Measurements from ENCODE around the gene NR6A1. TPM values are rescaled to one million over a fixed set of nuclear protein-coding genes. Genes with fewer than 3 reads are reported as not detected.

The NR6A1 gene
- total and polyA plus RNA-seq, 2 experiments from 2014 or later = 0.16 TPM; not detected in 1

DNA sequence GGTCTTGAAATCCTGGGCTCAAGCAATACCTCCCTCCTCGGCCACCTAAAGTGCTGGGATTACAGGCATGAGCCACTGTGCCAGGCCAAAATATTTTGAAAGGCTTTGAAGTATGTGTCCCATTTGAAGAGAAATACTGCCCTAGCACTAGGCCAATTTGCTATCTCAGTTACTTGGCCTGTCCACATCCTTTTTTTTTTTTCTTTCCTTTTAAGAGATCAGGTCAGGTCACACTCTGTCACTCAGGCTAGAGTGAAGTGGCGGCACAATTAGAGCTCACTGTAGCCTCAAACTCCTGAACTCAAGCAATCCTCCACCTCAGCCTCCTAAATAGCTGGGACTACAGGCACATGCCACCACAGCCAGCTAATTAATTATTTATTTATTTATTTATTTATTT, 84.2 kb downstream of the NR6A1 start:
- in situ Hi-C loops (cut with MboI) = no loop called here
- H3K27me3 ChIP-seq (replicated peaks; ENCODE audit: insufficient read depth) = no peaks in the 10 kb centered on the region
- H3K79me2 ChIP-seq (ENCODE audit: insufficient read depth) = no peaks in the 10 kb centered on the region

DNA sequence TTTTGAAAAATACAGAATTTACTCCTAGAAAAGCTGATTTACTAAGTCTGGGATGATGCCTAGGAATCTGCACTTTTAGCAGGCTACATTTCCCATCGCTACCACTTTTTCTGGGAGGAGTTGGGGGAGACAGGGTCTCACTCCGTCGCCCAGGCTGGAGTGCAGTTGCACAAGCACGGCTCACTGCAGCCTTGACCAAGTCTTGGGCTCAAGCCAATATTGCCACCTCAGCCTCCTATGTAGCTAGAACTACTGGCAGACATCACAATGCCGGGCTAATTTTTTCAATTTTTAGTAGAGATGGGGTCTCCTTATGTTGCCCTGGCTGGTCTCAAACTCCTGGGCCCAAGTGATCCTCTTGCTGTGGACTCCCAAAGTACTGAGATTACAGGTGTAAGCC, 85.9 kb downstream of the NR6A1 start:
- H3K27me3 ChIP-seq (replicated peaks; ENCODE audit: insufficient read depth) = no peaks in the 10 kb centered on the region
- H3K36me3 ChIP-seq (ENCODE audit: low read depth) = no peaks in the 10 kb centered on the region
- 93 to 95% methylated on average over 5 of the region's 5 CpGs for WGBS, 2 experiments (ENCODE audit: low coverage in 1 of 2, low lambda C conversion rate in 2 of 2, missing lambda C conversion rate in 2 of 2)
- H3K27ac ChIP-seq = no peak overlapping the region
- no peak for DNase-seq
- H4K20me1 ChIP-seq (ENCODE audit: insufficient read depth) = no peaks in the 10 kb centered on the region
- H3K4me1 ChIP-seq (ENCODE audit: insufficient read depth) = no peaks in the 10 kb centered on the region
- H3K9me3 ChIP-seq (ENCODE audit: low read depth) = no peaks in the 10 kb centered on the region
- no peak overlapping the region for H3K9ac ChIP-seq
- no peak overlapping the region for H3K4me3 ChIP-seq
- in situ Hi-C loops (cut with MboI) = no loop called here
- H3K9me2 ChIP-seq (ENCODE audit: insufficient read depth) = no peaks in the 10 kb centered on the region
- no peak overlapping the region for H3K4me2 ChIP-seq (ENCODE audit: unreplicated experiment)
- H3K79me2 ChIP-seq (ENCODE audit: insufficient read depth) = no peaks in the 10 kb centered on the region
- TF ChIP-seq EZH2 (IDR thresholded peaks at IDR 0.05; ENCODE audit: insufficient read depth, poor library complexity, severe bottlenecking) (no peak), EZH2phosphoT487 (IDR thresholded peaks at IDR 0.05; ENCODE audit: insufficient read depth, low read depth) (no peak)
- H2AFZ ChIP-seq = no peak overlapping the region
- no peaks in the 10 kb centered on the region for H3F3A ChIP-seq (ENCODE audit: insufficient read depth)

More for the DNA sequence above, 84.2 kb downstream of the NR6A1 start:
- no peaks in the 10 kb centered on the region for H3F3A ChIP-seq (ENCODE audit: insufficient read depth)
- no peaks in the 10 kb centered on the region for H3K9me2 ChIP-seq (ENCODE audit: insufficient read depth)
- no peaks in the 10 kb centered on the region for H3K9me3 ChIP-seq (ENCODE audit: low read depth)
- H2AFZ ChIP-seq = no peak overlapping the region
- H4K20me1 ChIP-seq (ENCODE audit: insufficient read depth) = no peaks in the 10 kb centered on the region
- no peak for DNase-seq
- TF ChIP-seq EZH2 (IDR thresholded peaks at IDR 0.05; ENCODE audit: insufficient read depth, poor library complexity, severe bottlenecking) (no peak), EZH2phosphoT487 (IDR thresholded peaks at IDR 0.05; ENCODE audit: insufficient read depth, low read depth) (no peak)
- no peak overlapping the region for H3K4me3 ChIP-seq
- H3K4me1 ChIP-seq (ENCODE audit: insufficient read depth) = no peaks in the 10 kb centered on the region
- no peak overlapping the region for H3K27ac ChIP-seq
- H3K9ac ChIP-seq = no peak overlapping the region
- no peaks in the 10 kb centered on the region for H3K36me3 ChIP-seq (ENCODE audit: low read depth)
- 91 to 99% methylated on average over 2 of the region's 2 CpGs for WGBS, 2 experiments (ENCODE audit: low coverage in 1 of 2, low lambda C conversion rate in 2 of 2, missing lambda C conversion rate in 2 of 2)
- no peak overlapping the region for H3K4me2 ChIP-seq (ENCODE audit: unreplicated experiment)

DNA sequence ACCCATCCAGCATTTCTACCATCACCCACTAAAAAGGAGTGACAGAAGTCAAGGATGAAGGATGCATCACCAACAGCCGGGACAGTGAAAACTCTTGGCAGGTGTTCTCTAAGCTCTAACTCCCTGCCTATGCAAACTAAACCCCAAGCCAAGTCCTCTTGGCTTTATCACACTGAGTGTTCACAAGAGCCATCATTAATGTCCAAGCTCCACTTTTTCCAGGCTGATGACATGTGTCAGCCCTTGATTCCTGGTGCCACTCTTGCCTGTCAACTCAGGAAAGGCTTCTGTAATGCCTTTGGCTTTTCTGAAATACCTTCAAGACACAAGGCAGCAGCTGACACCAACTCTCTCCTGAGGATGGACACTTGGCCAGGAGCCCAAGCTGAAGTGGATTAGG, 86.9 kb downstream of the NR6A1 start:
- H2AFZ ChIP-seq = no peak overlapping the region
- DNase-seq = no peak
- H3K9ac ChIP-seq = no peak overlapping the region
- no peaks in the 10 kb centered on the region for H3K9me3 ChIP-seq (ENCODE audit: low read depth)
- 74 to 80% methylated on average over 1 of the region's 1 CpG for WGBS, 2 experiments (ENCODE audit: low coverage in 1 of 2, low lambda C conversion rate in 2 of 2, missing lambda C conversion rate in 2 of 2)
- no peaks in the 10 kb centered on the region for H3K36me3 ChIP-seq (ENCODE audit: low read depth)
- no peaks in the 10 kb centered on the region for H4K20me1 ChIP-seq (ENCODE audit: insufficient read depth)
- in situ Hi-C loops (cut with MboI) = no loop called here
- no peaks in the 10 kb centered on the region for H3K9me2 ChIP-seq (ENCODE audit: insufficient read depth)
- no peaks in the 10 kb centered on the region for H3F3A ChIP-seq (ENCODE audit: insufficient read depth)
- 0 out of 2 replicates have a peak, but pooled peaks cover 5% of the 10 kb centered on the region for H3K79me2 ChIP-seq (ENCODE audit: insufficient read depth)
- no peaks in the 10 kb centered on the region for H3K4me1 ChIP-seq (ENCODE audit: insufficient read depth)
- no peaks in the 10 kb centered on the region for H3K27me3 ChIP-seq (replicated peaks; ENCODE audit: insufficient read depth)
- no peak overlapping the region for H3K4me3 ChIP-seq
- no peak overlapping the region for H3K4me2 ChIP-seq (ENCODE audit: unreplicated experiment)
- TF ChIP-seq EZH2phosphoT487 (IDR thresholded peaks at IDR 0.05; ENCODE audit: insufficient read depth, low read depth) = no peak
- no peak overlapping the region for H3K27ac ChIP-seq

DNA sequence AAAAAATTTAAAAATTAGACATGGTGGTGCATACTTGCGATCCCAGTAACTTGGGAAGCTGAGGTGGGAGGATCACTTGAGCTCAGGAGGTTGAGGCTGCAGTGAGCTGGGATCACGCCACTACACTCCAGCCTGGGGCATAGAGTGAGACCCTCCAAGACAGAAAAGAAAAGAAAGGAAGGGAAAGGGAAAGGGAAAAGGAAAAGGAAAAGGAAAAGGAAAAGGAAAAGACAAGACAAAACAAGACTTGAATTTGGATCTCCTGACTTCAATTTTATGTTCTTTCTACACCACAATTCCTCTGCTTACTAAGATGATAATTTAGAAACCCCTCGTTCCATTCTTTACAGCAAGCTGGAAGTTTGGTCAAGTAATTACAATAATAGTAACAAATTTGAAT, 88.1 kb downstream of the NR6A1 start:
- Histone ChIP-seq H3K79me2 (ENCODE audit: insufficient read depth) (peaks cover 13% of the 10 kb centered on the region; the same call in 1 of the 2 replicates), H3K9me3 (ENCODE audit: low read depth) (no peaks in the 10 kb centered on the region), H3K9ac (no peak overlapping the region), H3K27ac (no peak overlapping the region), H3K27me3 (replicated peaks; ENCODE audit: insufficient read depth) (no peaks in the 10 kb centered on the region), H2AFZ (no peak overlapping the region), H4K20me1 (ENCODE audit: insufficient read depth) (no peaks in the 10 kb centered on the region; the same call in 1 of the 2 replicates), H3F3A (ENCODE audit: insufficient read depth) (no peaks in the 10 kb centered on the region), H3K36me3 (ENCODE audit: low read depth) (no peaks in the 10 kb centered on the region), H3K4me2 (ENCODE audit: unreplicated experiment) (no peak overlapping the region), H3K9me2 (ENCODE audit: insufficient read depth) (no peaks in the 10 kb centered on the region), H3K4me3 (no peak overlapping the region), H3K4me1 (ENCODE audit: insufficient read depth) (no peaks in the 10 kb centered on the region)
- WGBS, 2 experiments (ENCODE audit: low coverage in 1 of 2, low lambda C conversion rate in 2 of 2, missing lambda C conversion rate in 2 of 2) = 99 to 100% methylated on average over 3 of the region's 3 CpGs
- TF ChIP-seq EZH2 (IDR thresholded peaks at IDR 0.05; ENCODE audit: insufficient read depth, poor library complexity, severe bottlenecking) = no peak
- TF ChIP-seq EZH2phosphoT487 (IDR thresholded peaks at IDR 0.05; ENCODE audit: insufficient read depth, low read depth) = no peak
- DNase-seq = no peak
- in situ Hi-C loops (cut with MboI) = no loop called here
